Tibial nerve (tissue), 4 donors: ENCODE measurements around the gene SMARCAD1. TPM values are rescaled to one million over a fixed set of nuclear protein-coding genes. Genes with fewer than 3 reads are reported as not detected.

Experiments
- DNase-seq, 2 donors: peaks; one replicate each; pipeline ENCODE4 v3.0.0-alpha.2; 2019; ENCODE audit warnings: low spot score in 2 of 2
- H3K27ac ChIP-seq, 4 donors: fragments of 200-600 bp; sonication (generic) in 3 of 4; one replicate each; pipeline ENCODE4 v1.5.1; 2017 to 2019; ENCODE audit warnings: mild to moderate bottlenecking in 1 of 4
- H3K27me3 ChIP-seq, 2 donors: fragments of 200-600 bp; sonication (generic) in 1 of 2; one replicate each; pipeline versions ENCODE4 v1.5.1 to v1.6.0; 2017 to 2019
- H3K36me3 ChIP-seq, 3 donors: fragments of 200-600 bp; sonication (generic); one replicate each; pipeline ENCODE4 v1.5.1; 2018 to 2019
- H3K4me1 ChIP-seq, 4 donors: fragments of 200-600 bp; sonication (generic) in 3 of 4; one replicate each; pipeline ENCODE4 v1.5.1; 2017 to 2019
- H3K4me3 ChIP-seq, 4 donors: fragments of 200-600 bp; sonication (generic) in 3 of 4; one replicate each; pipeline ENCODE4 v1.5.1; 2017 to 2019; ENCODE audit warnings: mild to moderate bottlenecking in 1 of 4, moderate library complexity in 1 of 4
- H3K9me3 ChIP-seq, 4 donors: fragments of 200-600 bp; sonication (generic) in 3 of 4; one replicate each; pipeline ENCODE4 v1.5.1; 2017 to 2019
- CTCF ChIP-seq, 5 experiments: fragments of 200-600 bp in 3 of 5; fragments of 450-650 bp in 2 of 5; sonication (generic) in 3 of 5; IDR thresholded peaks; one replicate each; pipeline ENCODE4 v1.5.1; 2016 to 2019; ENCODE audit warnings: antibody characterized with exemption in 5 of 5, mild to moderate bottlenecking in 3 of 5, moderate library complexity in 2 of 5
- EP300 ChIP-seq, 2 donors: sonication (generic); formaldehyde crosslinking; IDR thresholded peaks; one replicate each; pipeline ENCODE4 v1.6.1; 2017; ENCODE audit warnings: antibody characterized with exemption in 2 of 2, mild to moderate bottlenecking in 1 of 2
- POLR2A ChIP-seq, 2 donors: fragments of 450-650 bp; IDR thresholded peaks; one replicate each; pipeline ENCODE4 v1.6.1; 2017; ENCODE audit warnings: antibody characterized with exemption in 2 of 2, mild to moderate bottlenecking in 2 of 2, moderate library complexity in 2 of 2
- WGBS, 2 donors: methylation state at CpG; one replicate each; pipeline ENCODE4 v1.1.5; 2018; 5-methylcytosine and 5-hydroxymethylcytosine counted together
- total RNA-seq, 4 donors: library from RNA; depleted of rRNA; stranded (reverse); fragments of >200 nt; gene quantifications; one replicate each; pipeline ENCODE4 v1.1.0, GENCODE V29; 2016

Gene SMARCAD1
- total RNA-seq, 4 donors from 2014 or later, result 22.3 to 25.7 (median 23.6) TPM

- no peak for TF ChIP-seq EP300 (IDR thresholded peaks at IDR 0.05)
- no peak for TF ChIP-seq CTCF (IDR thresholded peaks at IDR 0.05)
- TF ChIP-seq POLR2A (IDR thresholded peaks at IDR 0.05), result no peak
- Histone ChIP-seq H3K27me3 (no peaks in the 10 kb centered on the region), H3K9me3 (peaks cover 0 to 9% (median 0%) of the 10 kb centered on the region in 4 donors), H3K36me3 (no peaks in the 10 kb centered on the region), H3K4me1 (no peaks in the 10 kb centered on the region), H3K27ac (no peak overlapping the region), H3K4me3 (no peak overlapping the region)
- no peak for DNase-seq
- WGBS, 2 donors, result 59 to 62% methylated on average over 3 of the region's 3 CpGs
These were observed 42.4 kb upstream of the SMARCAD1 start for GRCh38 chr4:94165256-94165655.

- H3K27me3 ChIP-seq, result no peaks in the 10 kb centered on the region
- H3K36me3 ChIP-seq, result no peaks in the 10 kb centered on the region
- WGBS, 2 donors, result 84 to 87% methylated on average over 2 of the region's 2 CpGs
- no peaks in the 10 kb centered on the region for H3K4me1 ChIP-seq
- H3K9me3 ChIP-seq, result peaks cover 0 to 10% (median 0%) of the 10 kb centered on the region in 4 donors
- H3K4me3 ChIP-seq, result no peak overlapping the region
- no peak overlapping the region for H3K27ac ChIP-seq
- no peak for DNase-seq
- TF ChIP-seq CTCF (IDR thresholded peaks at IDR 0.05) (no peak), EP300 (IDR thresholded peaks at IDR 0.05) (no peak), POLR2A (IDR thresholded peaks at IDR 0.05) (no peak)
These were observed 39.3 kb upstream of the SMARCAD1 start for GRCh38 chr4:94168321-94168720.

GRCh38 chr4:94169803-94170372, 37.8 kb upstream of the SMARCAD1 start:
- WGBS, 2 donors, result 95 to 97% methylated on average over 20 to 29 of the region's 37 CpGs
- DNase-seq, result no peak

GRCh38 chr4:94171616-94172015, 36.0 kb upstream of the SMARCAD1 start:
- peaks cover 0 to 10% (median 0%) of the 10 kb centered on the region in 4 donors for H3K9me3 ChIP-seq
- no peak for DNase-seq
- H3K4me3 ChIP-seq, result no peak overlapping the region
- H3K4me1 ChIP-seq, result no peaks in the 10 kb centered on the region
- 84 to 86% methylated on average over 4 of the region's 4 CpGs for WGBS, 2 donors
- H3K27ac ChIP-seq, result no peak overlapping the region
- TF ChIP-seq POLR2A (IDR thresholded peaks at IDR 0.05) (no peak), EP300 (IDR thresholded peaks at IDR 0.05) (no peak), CTCF (IDR thresholded peaks at IDR 0.05) (no peak)
- no peaks in the 10 kb centered on the region for H3K27me3 ChIP-seq
- no peaks in the 10 kb centered on the region for H3K36me3 ChIP-seq

More at GRCh38 chr4:94169803-94170372, 37.8 kb upstream of the SMARCAD1 start:
- Histone ChIP-seq H3K4me1 (no peaks in the 10 kb centered on the region), H3K36me3 (no peaks in the 10 kb centered on the region), H3K9me3 (peaks cover 0 to 10% (median 0%) of the 10 kb centered on the region in 4 donors), H3K27me3 (no peaks in the 10 kb centered on the region), H3K4me3 (no peak overlapping the region), H3K27ac (no peak overlapping the region)
- TF ChIP-seq CTCF (IDR thresholded peaks at IDR 0.05) (no peak), EP300 (IDR thresholded peaks at IDR 0.05) (no peak), POLR2A (IDR thresholded peaks at IDR 0.05) (no peak)

GRCh38 chr4:94175553-94176261, 32.0 kb upstream of the SMARCAD1 start:
- no peaks in the 10 kb centered on the region for H3K36me3 ChIP-seq
- no peaks in the 10 kb centered on the region for H3K9me3 ChIP-seq
- H3K4me1 ChIP-seq, result no peaks in the 10 kb centered on the region
- TF ChIP-seq EP300 (IDR thresholded peaks at IDR 0.05) (no peak), CTCF (IDR thresholded peaks at IDR 0.05) (no peak), POLR2A (IDR thresholded peaks at IDR 0.05) (no peak)
- no peak overlapping the region for H3K27ac ChIP-seq
- no peaks in the 10 kb centered on the region for H3K27me3 ChIP-seq
- WGBS, 2 donors, result 75 to 81% methylated on average over 6 of the region's 6 CpGs
- H3K4me3 ChIP-seq, result no peak overlapping the region
- no peak for DNase-seq
